Esophagus muscularis mucosa (tissue), 4 donors: ENCODE measurements around the gene IKBKG. TPM values are rescaled to one million over a fixed set of nuclear protein-coding genes. Genes with fewer than 3 reads are reported as not detected.
A peak's percentile ranks its signal among the peaks of the same experiment; 100 is the strongest.

Source experiments
- DNase-seq: peaks from one replicate; pipeline ENCODE4 v3.0.0-alpha.2; 2017; ENCODE audit errors: extremely low spot score
- H3K27ac ChIP-seq, 4 donors: fragments of 200-600 bp; sonication (generic); replicated peaks in 1 of 4; 1 replicate in 3 of 4; 2 replicates in 1 of 4; pipeline ENCODE4 v1.5.1; 2016 to 2019; ENCODE audit warnings: mild to moderate bottlenecking in 1 of 4
- H3K27me3 ChIP-seq, 4 donors: fragments of 200-600 bp; sonication (generic); one replicate each; pipeline versions ENCODE4 v1.5.1 to v1.6.0; 2016 to 2019
- H3K36me3 ChIP-seq, 4 donors: fragments of 200-600 bp; sonication (generic); one replicate each; pipeline ENCODE4 v1.5.1; 2016 to 2019
- H3K4me1 ChIP-seq, 4 donors: fragments of 200-600 bp; sonication (generic); one replicate each; pipeline ENCODE4 v1.5.1; 2016 to 2019
- H3K4me3 ChIP-seq, 4 donors: fragments of 200-600 bp; sonication (generic); 1 replicate in 2 of 4; 2 replicates in 2 of 4; pipeline ENCODE4 v1.5.1; 2016 to 2019; ENCODE audit warnings: mild to moderate bottlenecking in 4 of 4, moderate library complexity in 1 of 4
- H3K9me3 ChIP-seq, 4 donors: fragments of 200-600 bp; sonication (generic); 1 replicate in 3 of 4; 2 replicates in 1 of 4; pipeline ENCODE4 v1.5.1; 2016 to 2019
- CTCF ChIP-seq, 3 experiments: fragments of 200-600 bp in 2 of 3; fragments of 450-650 bp in 1 of 3; sonication (generic) in 2 of 3; IDR thresholded peaks; one replicate each; pipeline ENCODE4 v1.5.1; 2017 to 2019; ENCODE audit warnings: antibody characterized with exemption in 3 of 3, mild to moderate bottlenecking in 2 of 3, moderate library complexity in 1 of 3
- EP300 ChIP-seq: sonication (generic); formaldehyde crosslinking; IDR thresholded peaks from one replicate; pipeline ENCODE4 v1.6.1; 2017; ENCODE audit warnings: antibody characterized with exemption
- POLR2A ChIP-seq: fragments of 450-650 bp; IDR thresholded peaks from one replicate; pipeline ENCODE4 v1.6.1; 2017; ENCODE audit warnings: antibody characterized with exemption, moderate library complexity, mild to moderate bottlenecking, low read depth
- POLR2AphosphoS5 ChIP-seq, 2 donors: sonication (generic); formaldehyde crosslinking; IDR thresholded peaks; one replicate each; pipeline ENCODE4 v1.6.1; 2017; ENCODE audit warnings: antibody characterized with exemption in 2 of 2
- WGBS: methylation state at CpG from one replicate; pipeline ENCODE4 v1.1.5; 2018; 5-methylcytosine and 5-hydroxymethylcytosine counted together
- intact Hi-C: fragments of 100-400 bp; cut with DNase I; formaldehyde crosslinking; loops from one replicate; pipeline ENCODE4 v1.15.1; 2023
- total RNA-seq, 4 donors: library from RNA; depleted of rRNA; stranded (reverse); fragments of >200 nt; gene quantifications; one replicate each; pipeline versions ENCODE4 v1.1.0 to v1.2.1, GENCODE V29; 2016

The IKBKG gene
- total RNA-seq, 4 donors from 2014 or later = 12.0 to 18.3 (median 17.3) TPM

GRCh38 chrX:154511761-154512160 lies 35.7 kb upstream of the IKBKG start:
- TF ChIP-seq CTCF (IDR thresholded peaks at IDR 0.05) (no peak), POLR2AphosphoS5 (IDR thresholded peaks at IDR 0.05) (no peak), EP300 (no peak), POLR2A (no peak)
- Histone ChIP-seq H3K27ac (no peak overlapping the region), H3K4me1 (peaks cover 4 to 17% (median 10%) of the 10 kb centered on the region in 4 donors), H3K9me3 (peaks cover 0 to 4% (median 0%) of the 10 kb centered on the region in 4 donors), H3K4me3 (no peak overlapping the region), H3K36me3 (peaks cover 0 to 34% (median 15%) of the 10 kb centered on the region in 4 donors), H3K27me3 (no peaks in the 10 kb centered on the region)
- DNase-seq = no peak
- WGBS = 77% methylated on average over 12 of the region's 12 CpGs
- intact Hi-C loops = no loop called here

- no peak overlapping the region for H3K27ac ChIP-seq
- H3K4me1 ChIP-seq = peaks cover 16 to 29% (median 22%) of the 10 kb centered on the region in 4 donors
- WGBS = 79% methylated on average over 16 of the region's 16 CpGs
- peaks cover 0 to 4% (median 0%) of the 10 kb centered on the region in 4 donors for H3K9me3 ChIP-seq
- no peaks in the 10 kb centered on the region for H3K27me3 ChIP-seq
- intact Hi-C loops = no loop called here
- H3K4me3 ChIP-seq = no peak overlapping the region
- no peak for DNase-seq
- H3K36me3 ChIP-seq = peaks cover 0 to 22% (median 5%) of the 10 kb centered on the region in 4 donors
- TF ChIP-seq EP300 (no peak), CTCF (IDR thresholded peaks at IDR 0.05) (no peak)
These were observed 34.4 kb upstream of the IKBKG start for GRCh38 chrX:154512879-154513553.

- no peak for DNase-seq
- Histone ChIP-seq H3K4me1 (peaks cover 17 to 32% (median 25%) of the 10 kb centered on the region in 4 donors), H3K4me3 (no peak overlapping the region), H3K27me3 (no peaks in the 10 kb centered on the region), H3K9me3 (peaks cover 0 to 4% (median 0%) of the 10 kb centered on the region in 4 donors), H3K27ac (no peak overlapping the region), H3K36me3 (peaks cover 0 to 15% (median under 1%) of the 10 kb centered on the region in 4 donors)
- no peak for TF ChIP-seq EP300
- TF ChIP-seq POLR2A = no peak
- no peak for TF ChIP-seq POLR2AphosphoS5 (IDR thresholded peaks at IDR 0.05)
- no peak for TF ChIP-seq CTCF (IDR thresholded peaks at IDR 0.05)
- intact Hi-C loops = no loop called here
- 84% methylated on average over 2 of the region's 2 CpGs for WGBS
These were observed 33.7 kb upstream of the IKBKG start for GRCh38 chrX:154513716-154514115.

- 72% methylated on average over 13 of the region's 34 CpGs for WGBS
- TF ChIP-seq CTCF (IDR thresholded peaks at IDR 0.05) (no peak), POLR2AphosphoS5 (IDR thresholded peaks at IDR 0.05) (no peak), POLR2A (no peak), EP300 (no peak)
- intact Hi-C loops = no loop called here
- no peaks in the 10 kb centered on the region for H3K27me3 ChIP-seq
- no peak for DNase-seq
- peaks cover 0 to 6% (median 0%) of the 10 kb centered on the region in 4 donors for H3K36me3 ChIP-seq
- peak overlapping the region; percentile 66 to 79 (median 66) for H3K4me3 ChIP-seq
- peak overlapping the region; percentile 80 to 91 (median 90) for H3K27ac ChIP-seq
- peaks cover 17 to 32% (median 25%) of the 10 kb centered on the region in 4 donors for H3K4me1 ChIP-seq
- no peaks in the 10 kb centered on the region for H3K9me3 ChIP-seq
These were observed 32.1 kb upstream of the IKBKG start for GRCh38 chrX:154515090-154515965.
